ENCODE measurements around the gene TFG.

TFG gene

DNA sequence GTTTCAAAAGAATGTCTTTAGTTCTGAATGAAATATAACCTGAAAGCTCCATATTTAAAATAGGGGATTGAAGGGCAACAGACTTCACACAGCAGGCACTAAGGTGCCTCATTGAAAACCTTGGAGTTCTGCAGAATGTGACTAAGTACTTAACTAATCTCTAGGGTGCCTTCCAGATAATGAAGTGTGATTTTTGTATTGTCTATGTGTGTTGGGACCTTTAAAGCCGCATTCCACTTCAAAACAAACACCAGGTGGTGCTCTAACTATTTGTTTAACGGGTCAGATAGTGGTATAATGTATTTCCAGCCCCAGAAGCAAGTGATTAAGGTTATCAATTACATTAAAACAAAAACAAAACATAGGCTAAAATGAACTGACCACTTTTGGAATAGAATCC, 28.0 kb downstream of the TFG start:
- Histone ChIP-seq H3K4me3 (ENCODE audit: low read length) (no peak overlapping the region), H3K36me3 (ENCODE audit: control insufficient read depth, insufficient read depth, low read length, severe bottlenecking) (peaks cover 94% of the 10 kb centered on the region), H3K4me1 (ENCODE audit: control insufficient read depth, insufficient read depth, low read length) (peaks cover 38% of the 10 kb centered on the region), H3K9me3 (ENCODE audit: control insufficient read depth, low read length) (no peaks in the 10 kb centered on the region), H3K9ac (ENCODE audit: low read length) (no peak overlapping the region), H3K27me3 (replicated peaks; ENCODE audit: control insufficient read depth, insufficient read depth, low read length) (no peaks in the 10 kb centered on the region)
- DNase-seq (ENCODE audit: low read depth), result peak; percentile 58

DNA sequence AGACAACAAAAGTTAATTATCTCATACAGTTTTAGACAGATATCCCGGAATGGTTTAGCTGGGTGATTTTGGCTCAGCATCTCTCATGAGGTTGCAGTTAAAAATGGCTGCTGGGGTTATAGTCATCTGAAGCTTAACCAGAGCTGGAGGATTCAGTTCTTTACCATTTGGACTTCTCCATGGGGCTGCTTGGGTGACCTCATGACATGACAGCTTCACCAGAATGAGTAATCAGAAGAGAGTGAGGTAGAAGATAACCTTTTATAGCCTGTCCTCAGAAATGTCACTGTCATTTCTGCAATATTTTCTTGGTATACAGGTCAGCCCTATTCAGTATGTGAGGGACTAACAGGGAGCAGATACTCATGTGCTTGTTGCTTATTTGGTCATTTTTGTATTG, 30.9 kb downstream of the TFG start:
- no peaks in the 10 kb centered on the region for H3K27me3 ChIP-seq (replicated peaks; ENCODE audit: control insufficient read depth, insufficient read depth, low read length)
- no peak overlapping the region for H3K4me3 ChIP-seq (ENCODE audit: low read length)

DNA sequence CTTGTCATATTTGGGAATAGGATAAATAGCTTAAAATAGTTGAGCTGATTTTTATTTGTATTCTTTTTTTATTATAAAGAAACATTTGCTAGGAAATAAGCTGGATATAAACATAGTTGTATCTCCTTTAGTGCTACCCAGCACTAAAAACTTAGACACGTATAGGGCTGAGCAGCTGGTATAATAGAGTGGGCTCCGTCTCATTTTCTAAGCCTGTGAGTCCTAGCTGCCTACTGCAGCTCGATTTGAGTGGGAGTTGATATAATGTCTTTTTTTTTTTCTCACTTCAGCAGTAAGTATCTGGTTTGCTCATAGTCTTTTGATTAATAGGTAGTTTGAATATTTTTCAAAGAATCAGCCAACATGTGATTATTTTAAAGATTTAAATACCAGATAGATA, 34.2 kb downstream of the TFG start:
- Histone ChIP-seq H3K9ac (ENCODE audit: low read length) (no peak overlapping the region), H3K4me1 (ENCODE audit: control insufficient read depth, insufficient read depth, low read length) (peaks cover 3% of the 10 kb centered on the region), H3K27me3 (replicated peaks; ENCODE audit: control insufficient read depth, insufficient read depth, low read length) (no peaks in the 10 kb centered on the region), H3K36me3 (ENCODE audit: control insufficient read depth, insufficient read depth, low read length, severe bottlenecking) (peaks cover 99% of the 10 kb centered on the region), H3K4me3 (ENCODE audit: low read length) (no peak overlapping the region), H3K9me3 (ENCODE audit: control insufficient read depth, low read length) (no peaks in the 10 kb centered on the region)
- no peak for DNase-seq (ENCODE audit: low read depth)

More for the DNA sequence above, 30.9 kb downstream of the TFG start:
- Histone ChIP-seq H3K36me3 (ENCODE audit: control insufficient read depth, insufficient read depth, low read length, severe bottlenecking) (peaks cover 99% of the 10 kb centered on the region), H3K9ac (ENCODE audit: low read length) (no peak overlapping the region), H3K9me3 (ENCODE audit: control insufficient read depth, low read length) (no peaks in the 10 kb centered on the region), H3K4me1 (ENCODE audit: control insufficient read depth, insufficient read depth, low read length) (peaks cover 25% of the 10 kb centered on the region)
- DNase-seq (ENCODE audit: low read depth), result no peak

DNA sequence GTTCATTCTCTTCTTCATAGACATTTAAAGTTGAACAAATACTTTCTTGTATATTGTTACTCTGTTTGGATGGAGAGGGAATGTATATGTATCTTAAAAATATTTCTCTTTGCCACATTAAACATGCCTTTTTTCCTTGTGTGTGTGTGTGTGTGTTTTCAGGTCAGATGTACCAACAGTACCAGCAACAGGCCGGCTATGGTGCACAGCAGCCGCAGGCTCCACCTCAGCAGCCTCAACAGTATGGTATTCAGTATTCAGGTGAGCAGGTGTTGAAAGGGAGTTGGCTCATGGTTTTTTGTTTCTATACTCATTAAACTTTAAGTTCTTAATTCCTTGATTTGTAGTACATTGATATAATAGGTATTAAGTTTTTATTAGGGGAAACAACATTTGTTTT, 35.4 kb downstream of the TFG start:
- H3K4me3 ChIP-seq (ENCODE audit: low read length), result no peak overlapping the region
- H3K9me3 ChIP-seq (ENCODE audit: control insufficient read depth, low read length), result no peaks in the 10 kb centered on the region
- H3K9ac ChIP-seq (ENCODE audit: low read length), result no peak overlapping the region
- no peaks in the 10 kb centered on the region for H3K27me3 ChIP-seq (replicated peaks; ENCODE audit: control insufficient read depth, insufficient read depth, low read length)
- DNase-seq (ENCODE audit: low read depth), result no peak
- peaks cover 99% of the 10 kb centered on the region for H3K36me3 ChIP-seq (ENCODE audit: control insufficient read depth, insufficient read depth, low read length, severe bottlenecking)
- H3K4me1 ChIP-seq (ENCODE audit: control insufficient read depth, insufficient read depth, low read length), result peaks cover 6% of the 10 kb centered on the region

DNA sequence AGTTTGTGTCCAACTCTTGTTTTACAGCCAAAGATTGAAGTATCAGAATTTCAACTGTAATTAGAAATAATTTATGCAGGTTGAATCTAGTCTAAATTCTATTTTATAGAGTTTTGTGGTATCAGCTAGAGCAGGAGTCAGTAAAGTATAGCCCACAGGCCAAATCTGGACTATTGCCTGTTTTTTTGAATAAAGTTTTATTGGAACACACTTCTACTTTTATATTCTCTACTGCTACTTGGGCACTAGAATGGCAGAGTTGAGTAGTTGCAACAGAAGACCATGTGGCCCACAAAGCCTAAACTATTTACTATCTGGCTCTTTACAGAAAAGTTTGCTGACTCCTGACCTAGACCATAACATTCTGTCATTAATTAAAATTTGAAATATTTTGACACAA, 36.3 kb downstream of the TFG start:
- Histone ChIP-seq H3K4me1 (ENCODE audit: control insufficient read depth, insufficient read depth, low read length) (peaks cover 6% of the 10 kb centered on the region), H3K9me3 (ENCODE audit: control insufficient read depth, low read length) (no peaks in the 10 kb centered on the region), H3K27me3 (replicated peaks; ENCODE audit: control insufficient read depth, insufficient read depth, low read length) (no peaks in the 10 kb centered on the region), H3K9ac (ENCODE audit: low read length) (no peak overlapping the region), H3K4me3 (ENCODE audit: low read length) (no peak overlapping the region), H3K36me3 (ENCODE audit: control insufficient read depth, insufficient read depth, low read length, severe bottlenecking) (peaks cover 99% of the 10 kb centered on the region)
- no peak for DNase-seq (ENCODE audit: low read depth)

DNA sequence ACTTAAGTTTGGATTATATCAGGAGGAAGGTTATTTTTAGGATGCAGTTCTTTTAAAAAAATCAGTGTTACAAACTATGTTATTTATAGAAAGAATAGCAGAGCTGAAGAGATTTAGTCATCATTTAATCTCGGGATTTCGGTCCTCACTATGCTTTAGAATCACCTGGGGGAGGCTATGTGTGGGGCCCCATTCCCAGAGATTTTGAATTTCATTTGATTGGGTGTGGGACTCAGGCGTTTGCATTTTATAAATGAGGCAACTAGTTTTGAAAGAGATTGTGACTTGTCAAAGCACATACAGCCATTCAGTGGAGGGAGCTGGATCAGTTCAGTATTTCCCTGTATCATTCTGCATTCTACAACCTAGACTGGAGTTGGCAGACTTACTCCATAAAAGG, 36.8 kb downstream of the TFG start:
- no peak for DNase-seq (ENCODE audit: low read depth)
- no peak overlapping the region for H3K9ac ChIP-seq (ENCODE audit: low read length)
- H3K27me3 ChIP-seq (replicated peaks; ENCODE audit: control insufficient read depth, insufficient read depth, low read length), result no peaks in the 10 kb centered on the region
- H3K36me3 ChIP-seq (ENCODE audit: control insufficient read depth, insufficient read depth, low read length, severe bottlenecking), result peaks cover 99% of the 10 kb centered on the region
- H3K9me3 ChIP-seq (ENCODE audit: control insufficient read depth, low read length), result no peaks in the 10 kb centered on the region
- peaks cover 6% of the 10 kb centered on the region for H3K4me1 ChIP-seq (ENCODE audit: control insufficient read depth, insufficient read depth, low read length)
- no peak overlapping the region for H3K4me3 ChIP-seq (ENCODE audit: low read length)

DNA sequence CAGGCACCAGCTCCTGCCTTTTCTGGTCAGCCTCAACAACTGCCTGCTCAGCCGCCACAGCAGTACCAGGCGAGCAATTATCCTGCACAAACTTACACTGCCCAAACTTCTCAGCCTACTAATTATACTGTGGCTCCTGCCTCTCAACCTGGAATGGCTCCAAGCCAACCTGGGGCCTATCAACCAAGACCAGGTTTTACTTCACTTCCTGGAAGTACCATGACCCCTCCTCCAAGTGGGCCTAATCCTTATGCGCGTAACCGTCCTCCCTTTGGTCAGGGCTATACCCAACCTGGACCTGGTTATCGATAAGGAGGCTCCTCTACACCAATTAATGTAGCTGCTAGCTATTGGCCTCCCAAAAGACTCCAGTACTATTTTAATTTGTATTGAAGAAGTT, 38.9 kb downstream of the TFG start:
- Histone ChIP-seq H3K4me3 (ENCODE audit: low read length) (no peak overlapping the region), H3K9ac (ENCODE audit: low read length) (no peak overlapping the region), H3K36me3 (ENCODE audit: control insufficient read depth, insufficient read depth, low read length, severe bottlenecking) (peaks cover 99% of the 10 kb centered on the region), H3K27me3 (replicated peaks; ENCODE audit: control insufficient read depth, insufficient read depth, low read length) (no peaks in the 10 kb centered on the region), H3K9me3 (ENCODE audit: control insufficient read depth, low read length) (no peaks in the 10 kb centered on the region), H3K4me1 (ENCODE audit: control insufficient read depth, insufficient read depth, low read length) (peaks cover 6% of the 10 kb centered on the region)
- no peak for DNase-seq (ENCODE audit: low read depth)

DNA sequence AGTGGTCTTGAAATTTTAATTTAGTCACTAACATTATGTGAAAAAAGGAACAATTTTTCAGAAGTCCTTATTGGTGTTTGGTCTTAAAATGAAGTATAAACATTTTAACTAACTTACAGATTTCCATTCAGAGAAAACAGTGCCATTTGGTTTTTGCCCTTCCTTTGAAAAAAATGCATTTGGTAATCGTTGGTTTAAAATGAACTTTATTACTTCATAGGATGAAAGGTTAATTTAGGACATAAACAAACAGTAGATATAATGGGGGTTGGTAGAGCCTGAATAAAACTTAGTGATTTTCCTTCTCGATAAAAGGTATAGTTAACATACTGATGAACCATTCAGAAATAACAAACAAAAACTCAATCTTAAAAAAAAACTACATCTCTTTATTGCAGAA, 39.7 kb downstream of the TFG start:
- H3K9ac ChIP-seq (ENCODE audit: low read length), result no peak overlapping the region

DNA sequence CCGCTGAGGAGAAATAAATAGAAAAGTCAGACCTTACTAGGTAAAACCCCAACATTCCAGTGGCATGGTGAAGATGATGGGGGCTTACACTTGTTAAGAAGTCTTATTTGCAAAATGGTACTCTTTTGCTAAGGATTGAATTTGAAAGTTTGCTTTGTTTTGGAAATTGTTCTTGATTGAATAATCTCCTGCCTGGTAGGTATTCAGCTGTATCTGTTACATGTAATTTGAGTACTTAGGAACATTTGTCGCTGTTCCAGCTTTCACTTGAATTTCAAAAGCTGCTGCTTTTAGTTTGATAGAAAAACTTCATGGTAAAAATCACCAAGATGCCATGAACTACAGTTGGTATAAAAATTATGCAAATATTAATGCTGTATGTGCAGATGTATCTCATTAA, 44.6 kb downstream of the TFG start:
- no peaks in the 10 kb centered on the region for H3K27me3 ChIP-seq (replicated peaks; ENCODE audit: control insufficient read depth, insufficient read depth, low read length)
- H3K9me3 ChIP-seq (ENCODE audit: control insufficient read depth, low read length), result no peaks in the 10 kb centered on the region
- peaks cover 32% of the 10 kb centered on the region for H3K4me1 ChIP-seq (ENCODE audit: control insufficient read depth, insufficient read depth, low read length)
- peaks cover 65% of the 10 kb centered on the region for H3K36me3 ChIP-seq (ENCODE audit: control insufficient read depth, insufficient read depth, low read length, severe bottlenecking)
- peak; percentile 77 for DNase-seq (ENCODE audit: low read depth)
- H3K4me3 ChIP-seq (ENCODE audit: low read length), result no peak overlapping the region
- H3K9ac ChIP-seq (ENCODE audit: low read length), result no peak overlapping the region

More for the DNA sequence above, 39.7 kb downstream of the TFG start:
- Histone ChIP-seq H3K27me3 (replicated peaks; ENCODE audit: control insufficient read depth, insufficient read depth, low read length) (no peaks in the 10 kb centered on the region), H3K9me3 (ENCODE audit: control insufficient read depth, low read length) (no peaks in the 10 kb centered on the region), H3K4me3 (ENCODE audit: low read length) (no peak overlapping the region), H3K36me3 (ENCODE audit: control insufficient read depth, insufficient read depth, low read length, severe bottlenecking) (peaks cover 100% of the 10 kb centered on the region), H3K4me1 (ENCODE audit: control insufficient read depth, insufficient read depth, low read length) (peaks cover 10% of the 10 kb centered on the region)
- DNase-seq (ENCODE audit: low read depth), result no peak

DNA sequence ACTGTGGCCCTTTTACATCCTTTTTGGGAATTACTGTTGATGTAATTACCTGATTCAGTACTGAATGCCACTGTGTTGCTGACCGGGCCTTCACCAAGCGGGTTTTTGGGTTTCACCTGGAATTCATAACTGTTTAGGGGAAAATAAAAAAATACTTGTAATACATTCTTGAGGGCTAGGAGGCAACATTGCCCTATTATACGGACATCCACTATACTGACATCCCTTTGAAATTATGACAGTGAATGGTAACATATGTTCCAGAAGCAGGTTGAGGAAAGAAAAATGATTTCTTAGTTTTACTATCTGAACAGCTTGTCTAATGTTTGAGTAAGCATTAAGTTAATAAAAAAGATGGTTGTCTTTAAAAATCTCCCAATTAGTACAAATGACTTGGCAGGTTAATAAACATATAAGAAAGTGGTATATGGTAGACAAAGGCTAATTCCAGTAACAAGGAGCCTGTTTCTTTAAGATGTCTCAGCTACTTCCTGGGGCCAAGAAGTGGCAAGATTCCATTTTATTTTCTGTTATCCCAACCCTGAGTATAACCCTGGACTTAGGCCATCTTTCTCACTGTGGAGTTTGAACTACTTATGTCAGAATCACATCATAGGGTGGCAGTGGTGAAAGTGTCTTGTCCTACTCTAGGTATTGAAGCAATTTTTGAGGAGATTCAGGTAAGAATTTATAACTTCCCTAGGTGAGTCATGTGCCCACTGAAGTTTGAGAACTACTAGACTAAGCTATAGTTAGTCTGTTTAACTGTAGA, 45.5 kb downstream of the TFG start:
- H3K36me3 ChIP-seq (ENCODE audit: control insufficient read depth, insufficient read depth, low read length, severe bottlenecking), result peaks cover 56% of the 10 kb centered on the region
- no peaks in the 10 kb centered on the region for H3K9me3 ChIP-seq (ENCODE audit: control insufficient read depth, low read length)
- H3K4me3 ChIP-seq (ENCODE audit: low read length), result no peak overlapping the region
- DNase-seq (ENCODE audit: low read depth), result peak; percentile 38
- no peak overlapping the region for H3K9ac ChIP-seq (ENCODE audit: low read length)
- H3K27me3 ChIP-seq (replicated peaks; ENCODE audit: control insufficient read depth, insufficient read depth, low read length), result no peaks in the 10 kb centered on the region
- H3K4me1 ChIP-seq (ENCODE audit: control insufficient read depth, insufficient read depth, low read length), result peaks cover 35% of the 10 kb centered on the region

DNA sequence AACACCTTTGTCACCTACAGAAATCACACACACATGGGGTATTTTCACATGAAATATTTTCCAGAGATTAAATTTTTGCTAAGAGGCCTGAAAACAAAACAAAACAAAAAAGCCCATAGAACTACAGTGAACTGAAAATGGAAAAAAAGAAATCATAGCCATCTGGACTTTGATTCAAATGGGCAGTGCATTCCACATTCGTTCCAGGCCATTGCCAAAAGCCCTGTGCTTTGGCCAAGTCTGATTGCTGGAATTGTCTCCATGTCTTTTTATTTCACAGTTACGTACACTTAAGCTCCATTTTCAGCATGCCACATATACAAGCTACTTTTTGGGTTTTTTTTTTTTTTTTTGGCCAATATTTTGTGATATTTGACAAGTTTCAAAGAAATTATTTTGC, 47.1 kb downstream of the TFG start:
- no peaks in the 10 kb centered on the region for H3K9me3 ChIP-seq (ENCODE audit: control insufficient read depth, low read length)
- no peaks in the 10 kb centered on the region for H3K27me3 ChIP-seq (replicated peaks; ENCODE audit: control insufficient read depth, insufficient read depth, low read length)
- H3K36me3 ChIP-seq (ENCODE audit: control insufficient read depth, insufficient read depth, low read length, severe bottlenecking), result peaks cover 39% of the 10 kb centered on the region
- peak; percentile 92 for DNase-seq (ENCODE audit: low read depth)
- no peak overlapping the region for H3K9ac ChIP-seq (ENCODE audit: low read length)
- H3K4me1 ChIP-seq (ENCODE audit: control insufficient read depth, insufficient read depth, low read length), result peaks cover 44% of the 10 kb centered on the region
- H3K4me3 ChIP-seq (ENCODE audit: low read length), result no peak overlapping the region

DNA sequence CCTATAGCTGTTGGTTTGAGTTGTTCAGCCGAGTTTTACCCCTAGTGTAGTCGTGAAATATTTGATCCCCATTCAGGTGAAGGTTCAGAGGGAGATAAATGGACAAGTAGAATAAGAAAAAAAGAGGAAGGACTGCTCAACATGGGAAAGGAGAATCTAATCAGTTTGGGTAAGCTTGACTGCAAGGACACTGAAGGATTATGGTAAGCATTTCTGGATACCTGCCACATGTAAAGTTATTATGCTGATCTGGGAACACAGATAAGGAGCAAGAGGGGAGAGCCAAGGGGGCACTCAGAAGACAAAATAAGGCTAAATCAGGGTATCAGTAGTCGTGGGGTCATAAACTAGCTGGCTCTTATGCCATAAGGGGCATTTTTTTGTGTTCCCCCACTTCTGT, 49.9 kb downstream of the TFG start:
- Histone ChIP-seq H3K9ac (ENCODE audit: low read length) (no peak overlapping the region), H3K36me3 (ENCODE audit: control insufficient read depth, insufficient read depth, low read length, severe bottlenecking) (peaks cover 12% of the 10 kb centered on the region), H3K4me1 (ENCODE audit: control insufficient read depth, insufficient read depth, low read length) (peaks cover 37% of the 10 kb centered on the region), H3K4me3 (ENCODE audit: low read length) (no peak overlapping the region), H3K9me3 (ENCODE audit: control insufficient read depth, low read length) (no peaks in the 10 kb centered on the region), H3K27me3 (replicated peaks; ENCODE audit: control insufficient read depth, insufficient read depth, low read length) (no peaks in the 10 kb centered on the region)
- DNase-seq (ENCODE audit: low read depth), result no peak
